ENCODE data around the gene KYAT1. TPM values are rescaled to one million over a fixed set of nuclear protein-coding genes. Genes with fewer than 3 reads are reported as not detected.

KYAT1 gene
- total and polyA plus RNA-seq, 2 of the 13 experiments (the other 11 are each of a cell fraction or from before 2014, with no cell fraction given), result 9.2 to 46.5 TPM

DNA sequence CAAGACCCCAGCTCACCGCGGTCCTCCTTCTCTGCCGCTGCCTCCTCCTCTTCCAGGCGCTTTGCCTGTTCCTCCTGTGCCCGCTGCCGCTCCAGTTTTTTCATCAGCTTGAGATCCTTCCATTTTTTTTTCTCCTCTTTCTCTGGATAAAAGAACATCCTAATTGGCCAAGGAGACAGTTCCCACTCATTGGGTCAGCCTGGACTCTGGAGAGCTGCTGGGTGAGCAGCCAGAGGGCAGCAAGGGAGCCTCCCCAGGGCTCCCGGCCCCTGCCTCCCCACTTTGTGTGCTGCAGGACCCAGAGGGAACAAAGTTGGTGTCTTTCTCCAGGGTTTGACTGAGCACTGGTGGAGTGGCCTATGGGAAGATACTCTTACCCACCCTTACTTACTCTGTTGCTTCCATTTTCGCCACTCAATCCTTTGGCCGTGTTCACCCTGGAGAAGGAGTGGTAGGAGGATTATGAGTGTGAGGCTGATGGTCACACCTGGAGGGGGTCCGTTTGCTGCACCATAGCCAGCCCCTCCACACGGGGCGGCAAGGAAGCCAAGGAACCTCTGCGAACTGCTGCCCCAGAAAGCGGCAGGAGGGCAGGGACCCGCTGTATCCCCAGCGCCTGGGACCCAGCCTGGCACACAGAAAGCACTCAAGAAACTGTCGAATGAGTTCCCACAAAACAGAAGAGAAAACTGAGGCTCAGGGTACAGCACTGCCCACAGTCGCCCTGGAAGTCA is 52.9 kb downstream of the KYAT1 start:
- peak; percentile 16 for ATAC-seq
- Histone ChIP-seq H3K9me3 (ENCODE audit: low read length) (no peaks in the 10 kb centered on the region), H3K27ac (ENCODE audit: extremely low read length, insufficient read depth, low read length) (peak overlapping the region; percentile 66), H3K27me3 (ENCODE audit: control insufficient read depth in 1 of 2, insufficient read depth in 2 of 2, low read length in 2 of 2) (no peaks in the 10 kb centered on the region), H3K36me3 (replicated peaks in 1 of 2; ENCODE audit: control insufficient read depth in 1 of 2, insufficient read depth in 2 of 2, low read length in 2 of 2) (peaks cover 15 to 42% of the 10 kb centered on the region in 2 experiments; a peak in 4 of 5 replicates), H3K79me2 (ENCODE audit: insufficient read depth, low read length) (peaks cover 10% of the 10 kb centered on the region), H4K20me1 (ENCODE audit: insufficient read depth, low read length) (no peaks in the 10 kb centered on the region), H3K4me3 (replicated peaks in 1 of 3; ENCODE audit: insufficient read depth in 1 of 3, low read depth in 2 of 3, low read length in 3 of 3) (peak overlapping the region; percentile 75 to 86 (median 78)), H3K4me1 (ENCODE audit: insufficient read depth, low read length) (peaks cover 30% of the 10 kb centered on the region), H3K4me2 (ENCODE audit: low read depth, low read length) (peak overlapping the region; percentile 84), H2AFZ (ENCODE audit: low read length) (no peak overlapping the region), H3K9ac (ENCODE audit: insufficient read depth, low read depth, low read length) (peak overlapping the region; percentile 81)
- BruUV-seq (replicated peaks), result TSS peak; percentile 51
- 35% methylated on average over 18 of the region's 18 CpGs for WGBS (ENCODE audit: low lambda C conversion rate)
- intact Hi-C loops (cut with micrococcal nuclease; ENCODE audit: unreplicated experiment) (no loop called here), in situ Hi-C loops (cut with HindIII; ENCODE audit: extremely low pct_ligation_motif_present, low pct_unique_long_range_greater_than_20kb) (no loop called here)
- FAIRE-seq, result no peak
- ChIA-PET CTCF (ENCODE audit: low intra/inter-chr PET ratio, low total read pairs) (no interaction called here), POLR2A (interaction anchor here (1.0 to 2.0 kb wide), 12 partner anchors 10 to 252 kb away, joined by 3 to 46 read pairs (median 6); partner anchors contain the start of genes DOLPP1, ENDOG, NUP188 and SET)
- DNase-seq (ENCODE audit: low spot score), result no peak
- TF ChIP-seq GTF3A (CRISPR knock-in tag; conservative IDR thresholded peaks at IDR 0.05) (0 out of 2 replicates have a peak, but pooled peaks have one; percentile 38), ZNF629 (CRISPR knock-in tag; conservative IDR thresholded peaks at IDR 0.05) (0 out of 2 replicates have a peak, but pooled peaks have one; percentile 25), CC2D1A (CRISPR knock-in tag; IDR thresholded peaks at IDR 0.05) (0 out of 2 replicates have a peak, but pooled peaks have one; percentile 18), ESRRA (CRISPR knock-in tag; IDR thresholded peaks at IDR 0.05; ENCODE audit: low read depth) (0 out of 2 replicates have a peak, but pooled peaks have one; percentile 10), ZNF572 (CRISPR knock-in tag; IDR thresholded peaks at IDR 0.05) (no peak), ZNF567 (CRISPR knock-in tag; IDR thresholded peaks at IDR 0.05; ENCODE audit: borderline replicate concordance) (0 out of 2 replicates have a peak, but pooled peaks have one; percentile 17), ISX (CRISPR knock-in tag; conservative IDR thresholded peaks at IDR 0.05) (no peak), TOPORS (CRISPR knock-in tag; IDR thresholded peaks at IDR 0.05) (0 out of 2 replicates have a peak, but pooled peaks have one; percentile 2), ZNF564 (CRISPR knock-in tag; IDR thresholded peaks at IDR 0.05) (0 out of 2 replicates have a peak, but pooled peaks have one; percentile 8), PAX8 (CRISPR knock-in tag; IDR thresholded peaks at IDR 0.05; ENCODE audit: borderline replicate concordance) (0 out of 2 replicates have a peak, but pooled peaks have one; percentile 18), STAG1 (CRISPR knock-in tag; IDR thresholded peaks at IDR 0.05) (peak; percentile 13; the same call in 1 of the 2 replicates)
- TF ChIP-seq, protein P1, sequence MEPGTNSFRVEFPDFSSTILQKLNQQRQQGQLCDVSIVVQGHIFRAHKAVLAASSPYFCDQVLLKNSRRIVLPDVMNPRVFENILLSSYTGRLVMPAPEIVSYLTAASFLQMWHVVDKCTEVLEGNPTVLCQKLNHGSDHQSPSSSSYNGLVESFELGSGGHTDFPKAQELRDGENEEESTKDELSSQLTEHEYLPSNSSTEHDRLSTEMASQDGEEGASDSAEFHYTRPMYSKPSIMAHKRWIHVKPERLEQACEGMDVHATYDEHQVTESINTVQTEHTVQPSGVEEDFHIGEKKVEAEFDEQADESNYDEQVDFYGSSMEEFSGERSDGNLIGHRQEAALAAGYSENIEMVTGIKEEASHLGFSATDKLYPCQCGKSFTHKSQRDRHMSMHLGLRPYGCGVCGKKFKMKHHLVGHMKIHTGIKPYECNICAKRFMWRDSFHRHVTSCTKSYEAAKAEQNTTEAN (CRISPR knock-in tag; conservative IDR thresholded peaks at IDR 0.05), result no peak
- TF ChIP-seq, protein P2, sequence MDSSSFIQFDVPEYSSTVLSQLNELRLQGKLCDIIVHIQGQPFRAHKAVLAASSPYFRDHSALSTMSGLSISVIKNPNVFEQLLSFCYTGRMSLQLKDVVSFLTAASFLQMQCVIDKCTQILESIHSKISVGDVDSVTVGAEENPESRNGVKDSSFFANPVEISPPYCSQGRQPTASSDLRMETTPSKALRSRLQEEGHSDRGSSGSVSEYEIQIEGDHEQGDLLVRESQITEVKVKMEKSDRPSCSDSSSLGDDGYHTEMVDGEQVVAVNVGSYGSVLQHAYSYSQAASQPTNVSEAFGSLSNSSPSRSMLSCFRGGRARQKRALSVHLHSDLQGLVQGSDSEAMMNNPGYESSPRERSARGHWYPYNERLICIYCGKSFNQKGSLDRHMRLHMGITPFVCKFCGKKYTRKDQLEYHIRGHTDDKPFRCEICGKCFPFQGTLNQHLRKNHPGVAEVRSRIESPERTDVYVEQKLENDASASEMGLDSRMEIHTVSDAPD (CRISPR knock-in tag; IDR thresholded peaks at IDR 0.05), result 0 out of 2 replicates have a peak, but pooled peaks have one; percentile 40
- TF ChIP-seq, protein P3, sequence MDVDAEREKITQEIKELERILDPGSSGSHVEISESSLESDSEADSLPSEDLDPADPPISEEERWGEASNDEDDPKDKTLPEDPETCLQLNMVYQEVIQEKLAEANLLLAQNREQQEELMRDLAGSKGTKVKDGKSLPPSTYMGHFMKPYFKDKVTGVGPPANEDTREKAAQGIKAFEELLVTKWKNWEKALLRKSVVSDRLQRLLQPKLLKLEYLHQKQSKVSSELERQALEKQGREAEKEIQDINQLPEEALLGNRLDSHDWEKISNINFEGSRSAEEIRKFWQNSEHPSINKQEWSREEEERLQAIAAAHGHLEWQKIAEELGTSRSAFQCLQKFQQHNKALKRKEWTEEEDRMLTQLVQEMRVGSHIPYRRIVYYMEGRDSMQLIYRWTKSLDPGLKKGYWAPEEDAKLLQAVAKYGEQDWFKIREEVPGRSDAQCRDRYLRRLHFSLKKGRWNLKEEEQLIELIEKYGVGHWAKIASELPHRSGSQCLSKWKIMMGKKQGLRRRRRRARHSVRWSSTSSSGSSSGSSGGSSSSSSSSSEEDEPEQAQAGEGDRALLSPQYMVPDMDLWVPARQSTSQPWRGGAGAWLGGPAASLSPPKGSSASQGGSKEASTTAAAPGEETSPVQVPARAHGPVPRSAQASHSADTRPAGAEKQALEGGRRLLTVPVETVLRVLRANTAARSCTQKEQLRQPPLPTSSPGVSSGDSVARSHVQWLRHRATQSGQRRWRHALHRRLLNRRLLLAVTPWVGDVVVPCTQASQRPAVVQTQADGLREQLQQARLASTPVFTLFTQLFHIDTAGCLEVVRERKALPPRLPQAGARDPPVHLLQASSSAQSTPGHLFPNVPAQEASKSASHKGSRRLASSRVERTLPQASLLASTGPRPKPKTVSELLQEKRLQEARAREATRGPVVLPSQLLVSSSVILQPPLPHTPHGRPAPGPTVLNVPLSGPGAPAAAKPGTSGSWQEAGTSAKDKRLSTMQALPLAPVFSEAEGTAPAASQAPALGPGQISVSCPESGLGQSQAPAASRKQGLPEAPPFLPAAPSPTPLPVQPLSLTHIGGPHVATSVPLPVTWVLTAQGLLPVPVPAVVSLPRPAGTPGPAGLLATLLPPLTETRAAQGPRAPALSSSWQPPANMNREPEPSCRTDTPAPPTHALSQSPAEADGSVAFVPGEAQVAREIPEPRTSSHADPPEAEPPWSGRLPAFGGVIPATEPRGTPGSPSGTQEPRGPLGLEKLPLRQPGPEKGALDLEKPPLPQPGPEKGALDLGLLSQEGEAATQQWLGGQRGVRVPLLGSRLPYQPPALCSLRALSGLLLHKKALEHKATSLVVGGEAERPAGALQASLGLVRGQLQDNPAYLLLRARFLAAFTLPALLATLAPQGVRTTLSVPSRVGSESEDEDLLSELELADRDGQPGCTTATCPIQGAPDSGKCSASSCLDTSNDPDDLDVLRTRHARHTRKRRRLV (CRISPR knock-in tag; IDR thresholded peaks at IDR 0.05), result 0 out of 2 replicates have a peak, but pooled peaks have one; percentile 9
- TF ChIP-seq, protein P4, sequence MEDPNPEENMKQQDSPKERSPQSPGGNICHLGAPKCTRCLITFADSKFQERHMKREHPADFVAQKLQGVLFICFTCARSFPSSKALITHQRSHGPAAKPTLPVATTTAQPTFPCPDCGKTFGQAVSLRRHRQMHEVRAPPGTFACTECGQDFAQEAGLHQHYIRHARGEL (CRISPR knock-in tag; IDR thresholded peaks at IDR 0.05), result peak; percentile 44; the same call in 1 of the 2 replicates
